Fibroblast of the conjunctiva (primary cell): Measurements from ENCODE around the gene RUNX3.
"Not testable (repeated sequence)": the region's sequence is repeated elsewhere in the genome, so short reads cannot be mapped to it uniquely, and the experiment has no call there.

Experiments
- DNase-seq: peaks from one replicate; pipeline ENCODE4 v3.0.0-alpha.2; 2010; ENCODE audit warnings: low read depth

RUNX3 gene

GRCh38 chr1:24900486-24900849 is 29.6 kb downstream of the RUNX3 start:
- no peak for DNase-seq

DNA sequence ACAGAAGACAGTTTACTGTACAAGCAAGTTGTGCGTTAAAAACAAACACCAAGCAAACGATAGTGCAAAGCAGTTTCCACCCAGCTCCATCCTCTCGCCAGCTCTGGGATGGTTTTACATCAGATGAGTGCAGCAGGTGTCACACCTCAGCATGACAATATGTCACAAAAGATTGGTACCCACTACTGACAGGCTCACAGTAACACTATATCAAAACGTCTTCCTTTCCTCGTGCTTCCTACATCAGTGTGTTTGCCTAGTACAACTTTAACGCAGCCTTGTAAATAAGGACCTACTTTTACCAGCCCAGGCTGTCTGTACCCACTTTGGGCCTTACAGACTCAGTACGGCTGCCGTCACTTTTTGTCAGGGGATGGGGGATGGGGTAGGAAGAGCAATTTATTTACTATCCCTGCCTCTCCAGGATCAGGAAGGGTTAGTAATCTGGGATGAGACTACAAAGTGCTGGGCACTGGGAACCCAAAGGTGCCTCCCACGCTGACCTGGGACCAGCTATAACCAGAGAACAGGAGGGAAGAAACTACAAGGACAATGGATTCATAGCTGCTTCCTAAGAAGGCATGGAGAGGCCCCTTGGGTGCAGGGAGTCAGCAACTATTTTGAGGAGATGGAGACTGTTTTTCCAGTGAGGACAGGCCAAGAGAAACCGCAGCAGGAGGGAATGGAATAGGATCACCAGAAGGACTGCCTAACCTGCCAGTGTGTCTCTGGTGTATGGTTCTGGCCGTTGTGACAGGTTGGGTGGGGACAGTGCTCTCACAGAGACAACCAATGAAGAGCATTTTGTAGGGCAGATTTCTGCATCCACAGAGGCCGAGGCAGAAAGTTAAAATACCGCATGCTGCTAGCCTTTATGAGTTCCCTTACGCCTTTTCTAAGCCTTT is 30.2 kb downstream of the RUNX3 start:
- DNase-seq: no peak

- no peak for DNase-seq
Observed at GRCh38 chr1:24898909-24899439, 31.1 kb downstream of the RUNX3 start.

- no peak for DNase-seq
Observed at GRCh38 chr1:24898152-24898908, 31.7 kb downstream of the RUNX3 start.

DNA sequence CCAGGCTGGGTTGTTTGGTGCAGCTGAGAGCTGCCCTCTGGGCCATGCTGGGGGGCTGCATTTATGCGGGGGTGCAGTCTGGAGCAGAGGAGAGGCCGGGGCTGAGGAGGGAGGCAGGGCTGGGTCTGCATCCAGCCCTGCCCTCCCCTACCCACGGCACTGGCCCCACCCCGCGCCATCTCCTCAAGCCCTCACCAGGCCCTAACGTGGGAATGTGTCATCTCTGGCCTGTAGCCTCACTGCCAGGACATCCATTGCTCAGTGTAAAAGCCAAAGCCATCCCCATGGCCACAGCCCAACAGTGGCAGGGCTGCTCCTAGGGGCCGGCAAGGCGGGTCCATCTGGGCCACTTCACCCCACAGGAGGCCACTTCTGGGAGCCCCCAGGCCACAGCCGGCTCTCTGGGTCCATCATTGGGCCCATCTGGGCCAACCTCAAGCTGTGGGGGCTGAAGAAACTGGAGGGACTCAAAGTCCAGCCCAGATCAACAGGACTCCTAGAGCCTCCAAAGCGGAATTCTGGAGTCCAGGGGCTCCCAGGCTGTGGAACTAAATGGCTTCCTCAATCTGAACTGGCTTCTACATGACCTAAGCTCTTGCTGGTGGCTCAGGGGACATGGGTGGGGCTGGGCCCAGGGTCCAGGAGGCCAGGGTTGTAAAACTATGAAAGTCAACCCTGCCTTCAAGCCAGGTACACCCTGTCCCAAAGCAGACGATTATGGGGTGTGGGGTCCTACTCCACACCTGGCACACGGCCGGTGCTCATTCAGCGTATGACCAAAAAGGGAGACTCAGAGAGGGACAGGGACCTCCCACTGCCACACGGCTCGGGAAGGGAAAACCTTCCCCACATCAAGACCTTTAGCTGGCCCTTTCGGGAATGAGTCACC is 32.6 kb downstream of the RUNX3 start:
- DNase-seq: no peak

DNA sequence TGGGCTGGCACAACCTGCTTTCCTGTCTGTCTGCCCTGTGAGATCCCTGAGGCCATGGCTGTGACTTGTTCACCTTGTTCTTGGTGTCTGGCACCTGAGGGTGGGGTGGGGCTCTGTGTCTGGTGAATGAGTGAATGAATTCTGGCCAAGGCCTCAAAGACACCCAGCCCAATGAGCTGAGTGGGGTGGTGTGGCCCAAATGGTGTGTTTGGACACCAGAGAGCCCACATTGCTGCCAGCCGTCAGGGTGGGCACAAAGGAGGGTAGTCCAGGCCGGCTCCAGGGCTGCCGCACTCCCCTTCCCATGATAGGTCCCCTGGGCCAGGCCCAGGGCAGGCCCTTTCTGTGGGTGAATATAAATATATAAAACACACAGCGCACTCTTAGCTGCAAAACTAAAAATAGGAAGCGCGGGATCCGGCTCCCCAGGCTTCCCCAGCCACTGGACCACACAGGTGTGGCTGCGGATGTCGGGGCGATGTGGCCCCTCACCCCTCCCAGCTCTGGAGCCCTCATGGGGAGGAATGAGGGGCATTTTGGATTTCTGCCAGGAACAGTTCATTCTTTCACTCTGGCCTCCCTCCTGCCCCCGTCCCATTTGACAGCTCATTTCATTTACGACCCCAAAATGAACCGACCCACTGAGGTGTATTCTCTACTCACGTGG is 33.3 kb downstream of the RUNX3 start:
- DNase-seq: no peak

GRCh38 chr1:24896176-24896575 is 33.9 kb downstream of the RUNX3 start:
- DNase-seq: no peak

GRCh38 chr1:24895511-24895910 is 34.6 kb downstream of the RUNX3 start:
- no peak for DNase-seq

- DNase-seq: no peak
Observed at GRCh38 chr1:24894002-24894401, 36.1 kb downstream of the RUNX3 start.

- DNase-seq: no peak
Observed at GRCh38 chr1:24893431-24893830, 36.6 kb downstream of the RUNX3 start.

- DNase-seq: no peak
Observed at GRCh38 chr1:24892188-24893153, 37.6 kb downstream of the RUNX3 start.

DNA sequence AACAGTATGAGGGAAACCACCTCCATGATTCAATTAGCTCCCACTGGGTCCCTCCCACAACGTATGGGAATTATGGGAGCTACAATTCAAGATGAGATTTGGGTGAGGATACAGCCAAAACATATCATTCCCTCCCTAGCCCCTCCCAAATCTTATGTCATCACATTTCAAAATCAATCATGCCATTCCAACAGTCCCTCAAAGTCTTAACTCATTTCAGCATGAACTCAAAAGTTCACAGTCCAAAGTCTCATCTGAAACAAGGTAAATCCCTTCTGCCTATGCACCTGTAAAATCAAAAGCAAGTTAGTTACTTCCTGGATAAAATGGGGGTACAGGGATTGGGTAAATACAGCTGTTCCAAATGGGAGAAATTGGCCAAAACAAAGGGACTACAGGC is 38.7 kb downstream of the RUNX3 start:
- DNase-seq: not testable (repeated sequence)

GRCh38 chr1:24890887-24891286 is 39.2 kb downstream of the RUNX3 start:
- no peak for DNase-seq

DNA sequence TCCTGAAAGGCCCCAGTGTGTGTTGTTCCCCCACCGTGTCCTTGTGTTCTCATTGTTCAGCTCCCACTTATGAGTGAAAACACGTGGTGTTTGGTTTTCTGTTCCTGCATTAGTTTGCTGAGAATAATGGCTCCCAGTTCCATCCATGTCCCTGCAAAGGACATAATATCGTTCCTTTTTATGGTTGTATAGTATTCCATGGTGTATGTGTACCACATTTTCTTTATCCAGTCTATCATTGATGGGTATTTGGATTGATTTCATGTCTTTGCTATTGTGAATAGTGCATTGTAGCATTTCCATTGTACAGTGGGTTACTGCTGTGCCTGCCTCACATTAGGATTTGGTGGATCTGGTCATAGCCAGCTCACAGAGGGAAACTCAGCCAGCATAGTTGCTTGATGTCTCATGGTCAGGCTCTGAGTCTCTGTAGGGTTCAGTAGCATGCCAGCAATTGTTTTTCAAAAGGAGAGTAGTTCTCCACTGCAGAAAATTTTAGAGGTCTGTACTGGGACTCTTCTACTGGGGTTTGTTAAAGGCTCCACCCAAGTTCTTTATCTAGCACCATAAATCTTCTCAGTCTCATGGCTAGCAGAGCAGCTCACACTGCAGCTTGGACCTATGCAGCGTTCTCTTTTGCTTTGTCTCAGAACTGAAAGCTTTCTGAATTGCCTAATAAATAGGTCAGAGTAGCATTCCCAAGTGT is 41.0 kb downstream of the RUNX3 start:
- DNase-seq: no peak

DNA sequence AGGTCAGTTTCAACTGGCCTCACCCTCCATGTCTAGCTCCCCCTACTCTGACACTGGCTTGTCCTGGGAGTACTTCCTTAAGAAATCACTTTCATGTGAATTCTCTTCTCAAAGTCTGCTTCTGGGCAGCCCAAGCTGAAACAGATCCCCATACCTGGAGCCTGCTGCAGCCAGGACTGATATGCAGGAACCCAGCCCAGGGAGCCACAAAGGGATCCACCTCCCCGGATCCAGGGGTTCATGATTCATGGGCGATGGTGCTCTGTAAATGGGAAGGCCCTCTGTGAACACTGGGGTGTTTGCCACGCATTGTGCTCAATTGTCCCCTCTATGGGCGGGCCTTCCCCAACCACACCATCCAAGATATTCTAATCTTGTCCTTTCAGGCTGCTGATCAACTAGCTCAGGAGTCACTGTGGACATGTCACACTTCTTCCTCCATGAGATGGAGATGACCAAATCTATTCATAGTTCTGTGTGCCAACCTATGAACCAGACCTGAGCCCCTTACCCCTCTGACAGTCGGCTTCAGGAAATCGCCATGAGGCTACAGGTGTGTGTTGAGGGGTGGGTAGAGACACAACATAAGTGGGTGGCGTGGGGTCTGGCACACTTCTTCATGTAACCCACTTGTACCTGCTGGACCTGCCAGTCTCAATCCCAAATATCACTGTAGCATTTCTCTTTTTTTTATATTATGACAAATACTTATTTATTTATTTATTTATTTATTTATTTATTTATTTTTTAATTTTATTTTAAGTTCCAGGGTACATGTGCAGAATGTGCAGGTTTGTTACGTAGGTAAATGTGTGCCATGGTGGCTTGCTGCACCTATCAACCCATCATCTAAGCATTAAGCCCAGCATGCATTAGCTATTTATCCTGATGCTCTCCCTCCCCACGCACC is 41.8 kb downstream of the RUNX3 start:
- DNase-seq: no peak

GRCh38 chr1:24886241-24886640 is 43.8 kb downstream of the RUNX3 start:
- DNase-seq: no peak

DNA sequence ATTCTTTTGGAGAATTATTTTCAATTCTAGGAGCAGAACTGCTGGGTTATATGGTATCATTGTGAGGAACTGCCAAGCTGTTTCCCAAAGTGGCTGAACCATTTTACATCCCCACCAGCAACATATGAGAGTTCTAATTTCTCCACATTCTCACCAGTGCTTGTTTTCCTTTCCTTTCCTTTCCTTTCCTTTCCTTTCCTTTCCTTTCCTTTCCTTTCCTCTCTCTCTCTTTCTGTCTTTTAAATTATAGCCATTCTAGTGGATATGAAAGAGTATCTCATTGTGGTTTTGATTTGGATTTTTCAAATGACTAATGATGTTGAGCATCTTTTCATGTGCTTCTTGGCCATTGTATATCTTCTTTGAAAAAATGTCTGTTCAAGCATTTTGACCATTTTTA is 45.3 kb downstream of the RUNX3 start:
- no peak for DNase-seq

DNA sequence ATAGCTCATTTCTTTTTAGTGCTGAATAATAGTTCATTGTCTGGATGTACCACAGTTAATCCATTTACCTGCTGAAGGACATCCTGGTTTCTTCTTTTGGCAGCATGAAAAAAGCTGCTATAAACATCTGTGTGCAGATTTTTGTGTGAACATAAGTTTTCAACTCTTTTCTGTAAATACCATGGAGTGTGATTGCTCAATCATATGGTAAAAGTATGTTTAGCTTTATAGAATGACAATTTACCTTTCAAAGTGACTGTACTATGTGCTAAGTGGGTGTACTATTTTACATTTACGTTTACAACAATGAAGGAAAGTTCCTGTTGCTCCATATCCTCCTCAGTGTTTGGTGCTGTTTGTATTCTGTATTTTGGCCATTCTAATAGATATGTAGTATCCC is 49.0 kb downstream of the RUNX3 start:
- DNase-seq: no peak
